Activated naive CD4-positive, alpha-beta T cell treated with anti-CD3 and anti-CD28 coated beads for 36 hours (primary cell): ENCODE data around the gene ZSCAN18. TPM values are rescaled to one million over a fixed set of nuclear protein-coding genes. Genes with fewer than 3 reads are reported as not detected.
A peak's percentile ranks its signal among the peaks of the same experiment; 100 is the strongest.
"Not testable (repeated sequence)": the region's sequence is repeated elsewhere in the genome, so short reads cannot be mapped to it uniquely, and the experiment has no call there.

Source experiments
- CTCF ChIA-PET: fragments of 350-600 bp; sonication (Branson Sonifier 250); formaldehyde crosslinking; loops from one replicate; lab custom pipeline; 2021; ENCODE audit warnings: antibody characterized with exemption; lab: Charles Lee
- DNase-seq: peaks from one replicate; pipeline ENCODE4 v3.0.0-alpha.2; 2020
- H3K27ac Mint-ChIP-seq: one replicate; pipeline ENCODE4 v1.8.0; 2021; ENCODE audit warnings: mild to moderate bottlenecking, mixed read lengths
- H3K27me3 Mint-ChIP-seq: one replicate; pipeline ENCODE4 v1.8.0; 2021; ENCODE audit warnings: low read depth, mixed read lengths
- H3K36me3 Mint-ChIP-seq: one replicate; pipeline ENCODE4 v1.8.0; 2021; ENCODE audit warnings: low read depth, mixed read lengths
- H3K4me1 Mint-ChIP-seq: one replicate; pipeline ENCODE4 v1.8.0; 2021; ENCODE audit warnings: low read depth, mixed read lengths
- H3K4me3 Mint-ChIP-seq: one replicate; pipeline ENCODE4 v1.8.0; 2021; ENCODE audit warnings: mild to moderate bottlenecking, moderate library complexity, mixed read lengths
- H3K9me3 Mint-ChIP-seq: one replicate; pipeline ENCODE4 v1.8.0; 2021; ENCODE audit warnings: mixed read lengths
- intact Hi-C: fragments of 100-400 bp; cut with micrococcal nuclease; formaldehyde crosslinking; loops from one replicate; pipeline ENCODE4 v1.15.1; 2023
- total RNA-seq, 2 experiments: library from RNA; stranded (reverse); gene quantifications; one replicate each; pipeline ENCODE4 v1.2.3, GENCODE V29; 2021

The ZSCAN18 gene
- 10 to 100 TPM; 25.7 to 26.1 TPM for total RNA-seq

GRCh38 chr19:58097781-58098681, at the start of gene ZSCAN18:
TSS of gene ZSCAN18 (minus strand) at chr19:58098231. CDS start at chr19:58090267, 7,964 bp downstream.
- peaks cover 24% of the 10 kb centered on the region for H3K36me3 Mint-ChIP-seq
- peak; percentile 95 for DNase-seq
- CTCF ChIA-PET = no interaction called here
- no peaks in the 10 kb centered on the region for H3K27me3 Mint-ChIP-seq
- intact Hi-C loops = loop anchor here (1.0 to 2.0 kb wide), 4 partner anchors 57 to 663 kb away; partner anchors contain the start of genes ZNF606 and ZNF749
- H3K9me3 Mint-ChIP-seq = peaks cover 33% of the 10 kb centered on the region
- peak within 1 kb of the TSS; percentile 85 for H3K4me3 Mint-ChIP-seq
- H3K4me1 Mint-ChIP-seq = peaks cover 14% of the 10 kb centered on the region
- peak within 1 kb of the TSS; percentile 93 for H3K27ac Mint-ChIP-seq

GRCh38 chr19:58147475-58147874, 49.4 kb upstream of the ZSCAN18 start:
- DNase-seq, intact Hi-C loops, H3K4me3 Mint-ChIP-seq, H3K27ac Mint-ChIP-seq, CTCF ChIA-PET, H3K27me3 Mint-ChIP-seq: not testable (repeated sequence)
- Mint-ChIP-seq H3K4me1 (peaks cover 16% of the 10 kb centered on the region), H3K36me3 (peaks cover 22% of the 10 kb centered on the region), H3K9me3 (peaks cover 24% of the 10 kb centered on the region)

- Mint-ChIP-seq H3K27ac (no peak overlapping the region), H3K4me3 (no peak overlapping the region), H3K4me1 (peaks cover 10% of the 10 kb centered on the region), H3K36me3 (peaks cover 35% of the 10 kb centered on the region), H3K9me3 (peaks cover 29% of the 10 kb centered on the region), H3K27me3 (no peaks in the 10 kb centered on the region)
- DNase-seq = no peak
- intact Hi-C loops = no loop called here
- CTCF ChIA-PET = interaction anchor here (0.7 kb wide), 1 partner anchor 14 kb away, joined by 3 read pairs; no protein-coding TSS in a partner anchor
These were observed 47.8 kb upstream of the ZSCAN18 start for GRCh38 chr19:58145849-58146248.

- intact Hi-C loops = no loop called here
- CTCF ChIA-PET = interaction anchor here (0.6 kb wide), 1 partner anchor 677 kb away, joined by 3 read pairs; no protein-coding TSS in a partner anchor
- Mint-ChIP-seq H3K4me3 (no peak overlapping the region), H3K9me3 (peaks cover 60% of the 10 kb centered on the region), H3K27me3 (no peaks in the 10 kb centered on the region), H3K27ac (no peak overlapping the region), H3K36me3 (peaks cover 87% of the 10 kb centered on the region), H3K4me1 (no peaks in the 10 kb centered on the region)
- DNase-seq = no peak
These were observed 36.2 kb upstream of the ZSCAN18 start for GRCh38 chr19:58134244-58134643.

GRCh38 chr19:58129284-58129683, 31.3 kb upstream of the ZSCAN18 start:
- H3K27ac Mint-ChIP-seq = no peak overlapping the region
- peaks cover 84% of the 10 kb centered on the region for H3K36me3 Mint-ChIP-seq
- intact Hi-C loops = no loop called here
- CTCF ChIA-PET = no interaction called here
- DNase-seq = no peak
- H3K27me3 Mint-ChIP-seq = no peaks in the 10 kb centered on the region
- no peaks in the 10 kb centered on the region for H3K4me1 Mint-ChIP-seq
- peaks cover 74% of the 10 kb centered on the region for H3K9me3 Mint-ChIP-seq
- H3K4me3 Mint-ChIP-seq = no peak overlapping the region

GRCh38 chr19:58128041-58128685, 30.1 kb upstream of the ZSCAN18 start:
- H3K27ac Mint-ChIP-seq = no peak overlapping the region
- H3K9me3 Mint-ChIP-seq = peaks cover 76% of the 10 kb centered on the region
- intact Hi-C loops = no loop called here
- H3K4me1 Mint-ChIP-seq = no peaks in the 10 kb centered on the region
- H3K36me3 Mint-ChIP-seq = peaks cover 76% of the 10 kb centered on the region
- no peak for DNase-seq
- H3K27me3 Mint-ChIP-seq = no peaks in the 10 kb centered on the region
- H3K4me3 Mint-ChIP-seq = no peak overlapping the region
- CTCF ChIA-PET = no interaction called here

GRCh38 chr19:58123354-58123753, 25.3 kb upstream of the ZSCAN18 start:
- H3K4me3 Mint-ChIP-seq = no peak overlapping the region
- no peaks in the 10 kb centered on the region for H3K4me1 Mint-ChIP-seq
- DNase-seq = peak; percentile 7
- CTCF ChIA-PET = no interaction called here
- peaks cover 54% of the 10 kb centered on the region for H3K36me3 Mint-ChIP-seq
- H3K9me3 Mint-ChIP-seq = peaks cover 80% of the 10 kb centered on the region
- no peak overlapping the region for H3K27ac Mint-ChIP-seq
- H3K27me3 Mint-ChIP-seq = peaks cover 6% of the 10 kb centered on the region
- intact Hi-C loops = no loop called here

GRCh38 chr19:58118979-58119733, 21.1 kb upstream of the ZSCAN18 start:
- H3K4me3 Mint-ChIP-seq = no peak overlapping the region
- H3K36me3 Mint-ChIP-seq = peaks cover 42% of the 10 kb centered on the region
- intact Hi-C loops = no loop called here
- DNase-seq = no peak
- peaks cover 76% of the 10 kb centered on the region for H3K9me3 Mint-ChIP-seq
- CTCF ChIA-PET = interaction anchor here (0.5 kb wide), 1 partner anchor 450 kb away, joined by 4 read pairs; no protein-coding TSS in a partner anchor
- no peak overlapping the region for H3K27ac Mint-ChIP-seq
- H3K27me3 Mint-ChIP-seq = peaks cover 23% of the 10 kb centered on the region
- H3K4me1 Mint-ChIP-seq = peaks cover 4% of the 10 kb centered on the region

GRCh38 chr19:58117841-58118575, 20.0 kb upstream of the ZSCAN18 start:
- Mint-ChIP-seq H3K4me1 (peaks cover 4% of the 10 kb centered on the region), H3K4me3 (no peak overlapping the region)

GRCh38 chr19:58108546-58108817, 10.5 kb upstream of the ZSCAN18 start:
- no peaks in the 10 kb centered on the region for H3K27me3 Mint-ChIP-seq
- no peak overlapping the region for H3K4me3 Mint-ChIP-seq
- H3K36me3 Mint-ChIP-seq = peaks cover 36% of the 10 kb centered on the region
- intact Hi-C loops = no loop called here
- no peaks in the 10 kb centered on the region for H3K4me1 Mint-ChIP-seq
- peaks cover 58% of the 10 kb centered on the region for H3K9me3 Mint-ChIP-seq
- CTCF ChIA-PET = no interaction called here
- no peak for DNase-seq
- H3K27ac Mint-ChIP-seq = no peak overlapping the region

More at GRCh38 chr19:58117841-58118575, 20.0 kb upstream of the ZSCAN18 start:
- DNase-seq = no peak
- Mint-ChIP-seq H3K27ac (no peak overlapping the region), H3K9me3 (peaks cover 71% of the 10 kb centered on the region), H3K36me3 (peaks cover 42% of the 10 kb centered on the region), H3K27me3 (peaks cover 23% of the 10 kb centered on the region)
- intact Hi-C loops = no loop called here
- CTCF ChIA-PET = no interaction called here

GRCh38 chr19:58107778-58108545, 9.9 kb upstream of the ZSCAN18 start:
- intact Hi-C loops = no loop called here
- no peak for DNase-seq
- H3K4me1 Mint-ChIP-seq = no peaks in the 10 kb centered on the region
- H3K9me3 Mint-ChIP-seq = peaks cover 57% of the 10 kb centered on the region
- peaks cover 37% of the 10 kb centered on the region for H3K36me3 Mint-ChIP-seq
- CTCF ChIA-PET = no interaction called here
- H3K4me3 Mint-ChIP-seq = no peak overlapping the region
- no peak overlapping the region for H3K27ac Mint-ChIP-seq
- no peaks in the 10 kb centered on the region for H3K27me3 Mint-ChIP-seq
